Liver (tissue), 3 donors: Measurements from ENCODE around the gene UPF1.

ENCODE experiments used
- CTCF ChIP-seq: fragments of 150-350 bp; IDR thresholded peaks from 2 replicates; pipeline ENCODE4 v1.5.1; 2017; ENCODE audit warnings: improper control_type of control experiment, low read depth, low read length; ENCODE audit not compliant: missing input control
- TAF1 ChIP-seq: conservative IDR thresholded peaks from 2 replicates; pipeline ENCODE4 v1.6.1; 2016; ENCODE audit warnings: antibody characterized with exemption, mild to moderate bottlenecking
- donor health status: healthy.
- donor health status: healthy.

GRCh38 chr19:18881491-18881890 is 49.7 kb downstream of the UPF1 start:
- TF ChIP-seq CTCF (no peak), TAF1 (no peak)
